ENCODE data around the gene AP1M1.

GRCh38 chr19:16265890-16266585 is 68.3 kb downstream of the AP1M1 start:
- TF ChIP-seq POLR2A (IDR thresholded peaks at IDR 0.05): no peak
- no peak for TF ChIP-seq CTCF (IDR thresholded peaks at IDR 0.05)
